HepG2 (cell line): ENCODE measurements around the gene KMT2D.

Experiments
- CTCF ChIP-seq: sonication (generic); formaldehyde crosslinking; IDR thresholded peaks from 2 replicates; pipeline ENCODE4 v1.5.0; 2020; ENCODE audit warnings: mild to moderate bottlenecking, missing genetic modification reagents, moderate library complexity
- FOXK2 ChIP-seq: fragments of 450-650 bp; IDR thresholded peaks from 2 replicates; pipeline ENCODE4 v1.6.1; 2016
- FOXM1 ChIP-seq: sonication (generic); formaldehyde crosslinking; IDR thresholded peaks from 2 replicates; pipeline ENCODE4 v1.5.0; 2020; ENCODE audit warnings: missing genetic modification reagents
- MXI1 ChIP-seq: IDR thresholded peaks from 3 replicates; pipeline ENCODE4 v1.6.1; 2012; ENCODE audit warnings: low read depth, low read length, inconsistent platforms, borderline replicate concordance
- NONO ChIP-seq, 2 experiments: fragments of 450-650 bp in 1 of 2; sonication (generic) in 1 of 2; formaldehyde crosslinking in 1 of 2; IDR thresholded peaks in 1 of 2; conservative IDR thresholded peaks in 1 of 2; 2 replicates each; pipeline versions ENCODE4 v1.6.1 to v1.8.0; 2017 to 2022; ENCODE audit warnings: mild to moderate bottlenecking in 1 of 2, missing genetic modification reagents in 1 of 2, moderate library complexity in 1 of 2
- PHF8 ChIP-seq: sonication (generic); formaldehyde crosslinking; IDR thresholded peaks from 2 replicates; pipeline ENCODE4 v1.5.0; 2020; ENCODE audit warnings: missing genetic modification reagents
- POGK ChIP-seq: sonication (generic); formaldehyde crosslinking; conservative IDR thresholded peaks from 2 replicates; pipeline ENCODE4 v1.8.0; 2022; ENCODE audit warnings: mild to moderate bottlenecking, moderate library complexity, missing genetic modification reagents
- SALL2 ChIP-seq: sonication (generic); formaldehyde crosslinking; IDR thresholded peaks from 2 replicates; pipeline ENCODE4 v1.8.1; 2023; ENCODE audit warnings: mild to moderate bottlenecking, missing genetic modification reagents, inconsistent platforms
- STAT5B ChIP-seq: sonication (generic); formaldehyde crosslinking; IDR thresholded peaks from 2 replicates; pipeline ENCODE4 v1.4.0; 2020; ENCODE audit warnings: missing genetic modification reagents
- STAT6 ChIP-seq: sonication (generic); formaldehyde crosslinking; IDR thresholded peaks from 2 replicates; pipeline ENCODE4 v1.4.0; 2020; ENCODE audit warnings: missing genetic modification reagents, mild to moderate bottlenecking, borderline replicate concordance
- YEATS2 ChIP-seq: sonication (generic); formaldehyde crosslinking; IDR thresholded peaks from 2 replicates; pipeline ENCODE4 v1.4.0; 2020; ENCODE audit warnings: missing genetic modification reagents, borderline replicate concordance
- ZBTB10 ChIP-seq: sonication (generic); formaldehyde crosslinking; IDR thresholded peaks from 2 replicates; pipeline ENCODE4 v1.4.0; 2020; ENCODE audit warnings: missing genetic modification reagents, borderline replicate concordance
- ZBTB4 ChIP-seq: sonication (generic); formaldehyde crosslinking; IDR thresholded peaks from 2 replicates; pipeline ENCODE4 v1.4.0; 2020; ENCODE audit warnings: missing genetic modification reagents, mild to moderate bottlenecking, borderline replicate concordance
- ZHX1 ChIP-seq: sonication (generic); formaldehyde crosslinking; IDR thresholded peaks from 2 replicates; pipeline ENCODE4 v1.8.1; 2022; ENCODE audit warnings: low read depth, mild to moderate bottlenecking, missing genetic modification reagents

- TF ChIP-seq ZHX1: no peak
- no peak for TF ChIP-seq STAT5B (CRISPR knock-in tag)
- no peak for TF ChIP-seq ZBTB10 (CRISPR knock-in tag)
- no peak for TF ChIP-seq CTCF
- no peak for TF ChIP-seq FOXK2
- no peak for TF ChIP-seq NONO (IDR thresholded peaks at IDR 0.05)
- TF ChIP-seq NONO (CRISPR knock-in tag; conservative IDR thresholded peaks at IDR 0.05): no peak
- no peak for TF ChIP-seq SALL2 (CRISPR knock-in tag)
- TF ChIP-seq STAT6 (CRISPR knock-in tag): no peak
- TF ChIP-seq YEATS2 (CRISPR knock-in tag): no peak
- TF ChIP-seq FOXM1: no peak
- TF ChIP-seq POGK (CRISPR knock-in tag): no peak
- TF ChIP-seq ZBTB4 (CRISPR knock-in tag): no peak
- TF ChIP-seq MXI1: no peak
- TF ChIP-seq PHF8 (CRISPR knock-in tag): no peak
Observed at GRCh38 chr12:49041881-49042484, 18.6 kb downstream of the KMT2D start.
